Stimulated activated naive B cell treated with anti-CD40 and anti-IgM and Interleukin-4, amounts not matched to agents 10 μg/mL and 1 μg/mL and 100 μg/mL, for 72 hours (primary cell): ENCODE results near the gene DBF4B.
A peak's percentile ranks its signal among the peaks of the same experiment; 100 is the strongest.

ENCODE experiments used
- ATAC-seq, 2 donors: fragments of 150-1000 bp; cut with Tn5 transposase; replicated peaks; 2 replicates each; pipeline ENCODE4 v1.10.0; 2021; ENCODE audit warnings: moderate library complexity in 1 of 2
- DNase-seq: peaks from one replicate; pipeline ENCODE4 v3.0.0; 2021
- H3K27ac Mint-ChIP-seq: one replicate; pipeline ENCODE4 v1.8.0; 2022; ENCODE audit warnings: mild to moderate bottlenecking, mixed read lengths
- H3K27me3 Mint-ChIP-seq, 2 donors: one replicate each; pipeline ENCODE4 v1.8.0; 2022; ENCODE audit warnings: mixed read lengths in 2 of 2
- H3K36me3 Mint-ChIP-seq, 2 donors: one replicate each; pipeline ENCODE4 v1.8.0; 2022; ENCODE audit warnings: mixed read lengths in 2 of 2, mild to moderate bottlenecking in 1 of 2
- H3K4me1 Mint-ChIP-seq, 2 donors: one replicate each; pipeline ENCODE4 v1.8.0; 2022; ENCODE audit warnings: mixed read lengths in 2 of 2, mild to moderate bottlenecking in 1 of 2
- H3K4me3 Mint-ChIP-seq, 2 donors: one replicate each; pipeline ENCODE4 v1.8.0; 2022; ENCODE audit warnings: mild to moderate bottlenecking in 2 of 2, mixed read lengths in 2 of 2, moderate library complexity in 1 of 2
- H3K9me3 Mint-ChIP-seq, 2 donors: one replicate each; pipeline ENCODE4 v1.8.0; 2022; ENCODE audit warnings: mixed read lengths in 2 of 2, mild to moderate bottlenecking in 1 of 2

Gene DBF4B

DNA sequence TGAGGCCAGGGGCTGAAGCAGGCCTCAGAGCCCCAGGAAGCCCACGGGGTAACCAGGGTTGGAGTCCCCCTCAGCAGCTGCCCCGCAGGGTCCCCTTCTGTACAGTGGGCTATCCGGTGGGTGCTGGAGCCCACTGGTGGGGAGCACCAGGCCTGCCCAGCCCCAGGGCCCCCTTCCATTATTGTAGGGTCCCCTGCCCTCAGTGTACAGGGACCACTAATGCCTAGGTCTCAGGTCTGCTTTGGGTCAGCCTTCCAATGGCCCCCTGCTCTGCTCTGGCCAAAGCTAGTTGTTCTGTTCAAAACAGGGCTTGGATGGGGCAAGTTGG is 51.4 kb downstream of the DBF4B start:
- H3K27ac Mint-ChIP-seq = no peak overlapping the region
- no peak overlapping the region for H3K4me3 Mint-ChIP-seq
- DNase-seq (no peak), ATAC-seq (no peak)
- H3K9me3 Mint-ChIP-seq = no peaks in the 10 kb centered on the region
- H3K4me1 Mint-ChIP-seq = peaks cover 0 to 7% of the 10 kb centered on the region in 2 donors
- H3K27me3 Mint-ChIP-seq = peaks cover 32 to 61% of the 10 kb centered on the region in 2 donors
- H3K36me3 Mint-ChIP-seq = no peaks in the 10 kb centered on the region

DNA sequence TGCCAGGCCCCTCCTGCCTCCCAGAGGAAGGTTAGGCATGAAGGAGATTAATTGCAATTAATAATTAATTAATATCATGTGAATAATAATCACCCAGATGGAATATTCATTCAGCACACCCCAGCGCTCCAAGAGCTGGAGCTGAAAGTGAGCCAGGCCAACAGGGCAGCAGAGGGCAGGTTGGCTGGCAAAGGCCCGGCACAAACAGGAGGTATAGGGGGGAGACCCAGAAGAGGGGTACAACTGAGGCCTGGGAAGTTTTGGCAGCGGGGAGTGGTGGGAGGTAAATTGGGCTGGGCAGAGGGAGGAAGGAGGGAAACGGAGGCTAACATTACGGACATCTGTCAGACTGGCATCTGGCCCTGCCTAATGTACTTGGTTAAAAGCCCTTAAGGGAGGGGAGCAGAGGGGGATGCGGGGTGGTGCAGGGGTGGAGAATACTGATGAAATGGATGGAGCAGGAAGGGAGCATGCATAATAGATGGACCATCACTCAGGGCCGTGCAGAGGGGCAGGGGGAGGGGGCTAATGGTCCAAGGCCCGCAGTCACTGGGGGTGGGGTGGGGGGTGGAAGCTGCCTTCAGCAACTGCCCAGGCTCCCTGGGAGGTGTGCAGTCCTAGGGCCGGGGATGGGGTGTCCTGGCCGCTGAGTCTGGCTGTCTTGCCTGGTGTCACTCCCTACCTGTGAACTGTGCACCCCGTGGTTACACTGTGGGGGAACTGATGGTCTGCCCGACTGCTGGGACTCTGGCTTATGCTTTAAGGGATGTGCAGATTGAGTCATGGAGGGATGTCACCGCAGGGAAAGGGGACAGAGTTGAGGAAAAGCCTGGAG is 52.2 kb downstream of the DBF4B start:
- Mint-ChIP-seq H3K27ac (no peak overlapping the region), H3K9me3 (no peaks in the 10 kb centered on the region), H3K4me1 (peaks cover 0 to 7% of the 10 kb centered on the region in 2 donors), H3K4me3 (no peak overlapping the region), H3K36me3 (no peaks in the 10 kb centered on the region), H3K27me3 (peaks cover 32 to 61% of the 10 kb centered on the region in 2 donors)
- DNase-seq (no peak), ATAC-seq (no peak)

DNA sequence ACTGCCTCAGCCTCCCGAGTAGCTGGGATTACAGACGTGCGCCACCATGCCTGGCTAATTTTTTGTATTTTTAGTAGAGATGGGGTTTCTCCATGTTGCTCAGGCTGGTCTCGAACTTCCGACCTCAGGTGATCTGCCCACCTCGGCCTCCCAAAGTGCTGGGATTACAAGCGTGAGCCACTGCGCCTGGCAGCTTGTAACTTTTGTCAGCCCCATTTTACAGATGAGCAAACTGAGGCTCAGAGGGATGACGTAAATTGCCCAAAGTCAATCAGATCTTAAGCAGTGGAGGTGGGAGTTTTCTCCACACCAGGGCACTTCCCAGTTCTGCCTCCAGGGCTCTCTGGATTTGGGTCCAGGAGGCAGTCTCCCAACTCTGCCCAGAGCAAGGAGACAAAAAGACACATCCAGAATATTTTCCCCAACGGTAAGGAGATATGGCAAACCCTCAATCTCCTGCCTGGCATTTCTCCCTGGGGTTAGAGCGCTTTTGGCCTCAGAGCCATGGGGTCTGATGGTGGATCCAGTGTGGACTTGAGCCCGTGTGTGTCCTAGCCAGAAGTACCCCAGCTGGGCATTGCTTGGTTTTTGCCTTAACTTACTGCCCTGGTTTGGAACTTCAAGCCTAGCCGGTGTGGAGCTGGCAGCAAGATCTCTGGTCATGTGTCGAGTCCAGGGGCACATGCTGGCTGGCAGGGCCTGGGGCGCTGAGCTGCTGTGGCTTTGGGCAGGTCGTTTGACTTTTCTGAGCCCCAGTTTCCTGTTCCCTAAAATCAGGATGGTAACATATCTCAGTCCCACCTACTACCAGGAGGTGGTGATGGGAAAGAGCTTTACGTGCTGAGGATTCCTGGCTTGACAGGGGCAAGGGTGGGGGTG is 53.7 kb downstream of the DBF4B start:
- peaks cover 0 to 7% of the 10 kb centered on the region in 2 donors for H3K4me1 Mint-ChIP-seq

DNA sequence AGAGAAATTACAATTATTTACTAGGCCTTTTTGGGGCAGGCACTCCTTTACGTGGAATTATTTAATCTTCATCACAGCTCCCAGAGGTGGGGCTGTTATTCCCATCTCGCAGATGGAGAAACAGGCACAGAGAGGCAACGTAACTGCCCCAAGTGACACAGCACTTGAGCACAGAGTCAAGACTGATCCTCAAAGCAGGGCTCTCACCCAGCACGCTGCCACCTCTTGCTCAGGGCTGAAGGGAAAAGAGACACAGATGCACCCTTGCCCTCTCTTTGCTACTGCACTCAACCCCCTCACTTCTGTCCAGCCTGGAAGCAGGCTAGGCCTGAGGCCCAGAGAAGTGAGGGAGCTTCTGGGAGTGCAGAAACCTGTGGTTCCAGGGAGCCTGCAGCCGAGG is 54.7 kb downstream of the DBF4B start:
- no peak overlapping the region for H3K4me3 Mint-ChIP-seq
- H3K27me3 Mint-ChIP-seq = peaks cover 28 to 54% of the 10 kb centered on the region in 2 donors

More for the DNA sequence above, 53.7 kb downstream of the DBF4B start:
- no peaks in the 10 kb centered on the region for H3K36me3 Mint-ChIP-seq
- ATAC-seq (no peak), DNase-seq (no peak)
- peaks cover 33 to 57% of the 10 kb centered on the region in 2 donors for H3K27me3 Mint-ChIP-seq
- H3K27ac Mint-ChIP-seq = no peak overlapping the region
- H3K4me3 Mint-ChIP-seq = no peak overlapping the region
- H3K9me3 Mint-ChIP-seq = no peaks in the 10 kb centered on the region

DNA sequence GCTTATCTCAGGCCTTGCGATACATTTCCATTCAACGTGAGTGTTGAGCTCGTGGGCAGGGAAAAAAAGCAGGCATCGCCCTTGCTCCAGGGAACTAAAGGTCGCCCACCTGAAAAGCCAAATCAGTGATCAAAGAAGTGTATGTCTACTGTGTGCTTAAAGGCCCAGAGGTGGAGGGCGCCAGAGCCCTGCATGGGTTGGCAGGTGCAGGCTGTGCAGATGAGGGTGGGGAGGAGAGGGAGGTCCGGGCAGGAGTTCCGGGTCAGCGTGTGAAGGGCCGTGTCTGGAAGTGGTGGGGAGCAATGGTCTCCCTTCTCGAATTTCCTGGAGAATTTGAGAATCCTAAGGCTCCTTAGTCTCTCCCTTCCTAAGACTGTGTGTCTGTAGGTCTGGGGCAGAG is 57.5 kb downstream of the DBF4B start:
- Mint-ChIP-seq H3K27ac (no peak overlapping the region), H3K9me3 (no peaks in the 10 kb centered on the region), H3K4me1 (peaks cover 5 to 16% of the 10 kb centered on the region in 2 donors), H3K36me3 (no peaks in the 10 kb centered on the region), H3K4me3 (no peak overlapping the region), H3K27me3 (peaks cover 21 to 42% of the 10 kb centered on the region in 2 donors)
- ATAC-seq = no peak
- no peak for DNase-seq

More for the DNA sequence above, 54.7 kb downstream of the DBF4B start:
- Mint-ChIP-seq H3K27ac (no peak overlapping the region), H3K9me3 (no peaks in the 10 kb centered on the region), H3K36me3 (no peaks in the 10 kb centered on the region), H3K4me1 (peaks cover 5 to 10% of the 10 kb centered on the region in 2 donors)
- no peak for ATAC-seq
- no peak for DNase-seq

DNA sequence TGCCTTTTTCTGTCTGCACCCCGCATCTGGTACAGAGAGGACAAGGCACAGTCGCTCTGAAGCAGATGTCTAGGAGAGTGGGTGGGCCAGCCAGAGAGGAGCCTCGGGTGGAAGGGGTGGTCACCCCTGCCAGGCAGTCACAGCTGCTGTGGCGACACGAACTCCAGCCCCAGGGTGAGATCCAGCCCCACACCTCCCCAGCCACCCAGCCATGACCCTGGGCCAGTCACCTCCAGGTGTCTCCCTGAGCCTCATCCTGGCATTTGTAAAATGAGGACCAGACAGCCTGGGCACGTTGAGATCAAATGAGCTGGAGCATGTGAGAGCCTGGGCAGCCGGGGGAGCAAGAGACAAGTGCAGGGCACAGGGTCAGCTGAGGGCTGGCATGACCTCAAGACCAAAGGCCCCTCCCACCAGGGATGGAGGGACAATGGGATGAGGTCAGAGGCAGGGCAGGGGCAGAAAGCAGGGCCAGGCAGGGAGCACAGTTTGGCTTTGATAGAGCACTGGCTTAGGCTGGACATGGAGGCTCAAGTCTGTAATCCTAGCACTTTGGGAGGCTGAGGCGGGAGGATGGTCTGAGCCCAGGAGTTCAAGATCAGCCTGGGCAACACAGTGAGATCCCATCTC is 58.1 kb downstream of the DBF4B start:
- H3K36me3 Mint-ChIP-seq = no peaks in the 10 kb centered on the region
- H3K4me1 Mint-ChIP-seq = peaks cover 5 to 16% of the 10 kb centered on the region in 2 donors
- DNase-seq (no peak), ATAC-seq (no peak)
- no peaks in the 10 kb centered on the region for H3K9me3 Mint-ChIP-seq
- H3K4me3 Mint-ChIP-seq = no peak overlapping the region
- H3K27me3 Mint-ChIP-seq = peaks cover 16 to 38% of the 10 kb centered on the region in 2 donors
- no peak overlapping the region for H3K27ac Mint-ChIP-seq

DNA sequence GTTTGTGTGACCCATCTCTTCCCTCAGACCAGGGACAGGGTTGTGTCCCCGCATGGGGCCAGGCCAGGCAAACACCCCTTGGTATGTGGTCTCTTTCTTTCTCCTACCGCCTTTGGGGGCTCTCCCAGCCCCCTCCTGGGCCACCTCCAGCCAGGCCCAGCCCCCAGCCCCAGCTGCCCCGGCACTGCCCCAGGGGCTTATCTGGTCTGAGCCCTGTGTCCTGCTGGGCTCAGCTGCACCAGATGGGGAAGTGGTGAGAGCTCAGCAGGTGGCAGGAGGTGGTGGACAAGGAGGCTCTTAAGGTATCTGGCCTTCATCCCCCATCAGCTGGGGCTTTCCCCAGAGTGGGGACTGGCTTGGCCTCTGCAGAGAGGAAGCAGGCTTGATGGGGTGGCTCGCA is 59.0 kb downstream of the DBF4B start:
- peaks cover 16 to 37% of the 10 kb centered on the region in 2 donors for H3K27me3 Mint-ChIP-seq
- no peaks in the 10 kb centered on the region for H3K36me3 Mint-ChIP-seq
- ATAC-seq (peak; percentile 79 to 80), DNase-seq (no peak)
- no peaks in the 10 kb centered on the region for H3K9me3 Mint-ChIP-seq
- H3K4me1 Mint-ChIP-seq = peaks cover 5 to 16% of the 10 kb centered on the region in 2 donors
- no peak overlapping the region for H3K4me3 Mint-ChIP-seq
- H3K27ac Mint-ChIP-seq = peak overlapping the region; percentile 73

DNA sequence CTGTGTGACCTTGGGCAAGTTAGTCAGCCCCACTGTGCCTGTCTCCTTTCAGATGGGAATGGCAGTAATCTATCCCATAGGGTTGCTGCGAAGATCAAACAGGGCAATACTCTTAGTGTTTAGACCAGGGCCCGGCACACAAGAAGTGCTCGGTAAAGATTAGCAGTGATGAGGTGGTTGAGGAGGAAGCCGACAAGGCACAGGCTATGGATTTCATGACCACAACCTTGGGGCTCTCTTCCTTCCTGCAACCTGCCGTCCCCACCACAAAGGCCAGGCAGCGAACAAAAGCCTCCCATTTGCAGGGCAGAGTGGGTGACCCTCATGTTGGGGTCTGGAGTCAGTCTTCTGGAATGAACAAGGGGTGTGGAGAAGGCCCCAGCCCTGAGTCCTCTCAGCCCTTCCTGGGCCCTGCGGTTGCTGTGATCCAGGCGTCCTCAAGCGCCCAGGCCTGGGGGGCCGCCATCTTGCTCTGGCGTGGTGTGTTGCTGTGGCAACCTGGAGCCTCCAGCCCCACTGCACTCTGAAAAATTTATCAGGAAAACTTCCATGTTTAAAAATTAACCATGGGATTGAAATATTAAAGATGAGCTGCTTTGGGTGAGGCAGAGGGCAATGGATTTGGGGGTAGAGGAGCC is 60.2 kb downstream of the DBF4B start:
- H3K4me3 Mint-ChIP-seq = no peak overlapping the region
- H3K9me3 Mint-ChIP-seq = no peaks in the 10 kb centered on the region
- ATAC-seq (no peak), DNase-seq (no peak)
- H3K27ac Mint-ChIP-seq = no peak overlapping the region
- peaks cover 20 to 39% of the 10 kb centered on the region in 2 donors for H3K27me3 Mint-ChIP-seq
- no peaks in the 10 kb centered on the region for H3K36me3 Mint-ChIP-seq
- H3K4me1 Mint-ChIP-seq = peaks cover 5 to 16% of the 10 kb centered on the region in 2 donors

DNA sequence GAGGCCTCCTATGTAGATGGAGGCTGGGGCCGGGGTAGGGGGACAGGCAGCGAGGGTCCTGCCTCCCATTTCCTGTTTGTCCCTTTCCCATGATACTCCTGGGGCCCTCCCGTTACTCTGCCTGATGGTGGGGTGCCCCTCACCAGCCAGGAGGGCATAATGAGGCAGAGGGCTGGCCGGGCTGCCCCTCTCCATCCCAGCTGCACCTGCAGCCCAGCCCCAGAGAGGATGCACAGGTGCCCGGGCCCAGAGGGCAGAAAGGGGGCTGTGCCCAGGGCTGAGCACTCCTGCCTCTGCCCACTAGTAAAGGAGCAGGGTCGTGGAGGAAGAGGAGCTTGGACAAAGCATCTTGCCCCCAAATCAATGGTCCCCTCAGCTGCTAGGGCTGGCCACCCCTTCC is 60.8 kb downstream of the DBF4B start:
- peaks cover 17 to 41% of the 10 kb centered on the region in 2 donors for H3K27me3 Mint-ChIP-seq
- DNase-seq = no peak
- no peak overlapping the region for H3K4me3 Mint-ChIP-seq
- H3K27ac Mint-ChIP-seq = no peak overlapping the region
- peaks cover 5 to 22% of the 10 kb centered on the region in 2 donors for H3K4me1 Mint-ChIP-seq
- ATAC-seq = no peak
- no peaks in the 10 kb centered on the region for H3K36me3 Mint-ChIP-seq
- H3K9me3 Mint-ChIP-seq = no peaks in the 10 kb centered on the region

DNA sequence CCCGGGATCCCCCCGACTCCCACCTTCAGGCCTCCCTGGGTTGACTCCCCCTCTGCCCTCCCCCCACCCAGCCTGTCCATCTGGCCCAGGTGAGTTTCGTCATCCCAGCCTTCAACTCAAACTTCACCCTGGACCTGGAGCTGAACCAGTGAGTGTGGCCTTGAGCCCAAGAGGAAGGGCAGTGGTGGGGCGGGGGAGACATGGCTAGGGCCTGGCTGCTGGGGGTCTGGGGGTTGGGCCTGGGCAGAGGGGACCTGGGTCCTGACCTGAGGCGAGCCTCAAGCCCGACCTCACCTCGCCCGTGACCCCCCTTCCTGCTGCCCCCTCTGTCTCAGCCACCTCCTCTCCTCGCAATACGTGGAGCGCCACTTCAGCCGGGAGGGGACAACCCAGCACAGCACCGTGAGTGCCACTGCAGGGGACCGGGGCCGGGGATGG is 61.2 kb downstream of the DBF4B start:
- Mint-ChIP-seq H3K4me1 (peaks cover 5 to 24% of the 10 kb centered on the region in 2 donors), H3K9me3 (no peaks in the 10 kb centered on the region), H3K4me3 (no peak overlapping the region), H3K27me3 (peaks cover 17 to 37% of the 10 kb centered on the region in 2 donors), H3K36me3 (no peaks in the 10 kb centered on the region), H3K27ac (no peak overlapping the region)
- DNase-seq = no peak
- ATAC-seq = no peak

DNA sequence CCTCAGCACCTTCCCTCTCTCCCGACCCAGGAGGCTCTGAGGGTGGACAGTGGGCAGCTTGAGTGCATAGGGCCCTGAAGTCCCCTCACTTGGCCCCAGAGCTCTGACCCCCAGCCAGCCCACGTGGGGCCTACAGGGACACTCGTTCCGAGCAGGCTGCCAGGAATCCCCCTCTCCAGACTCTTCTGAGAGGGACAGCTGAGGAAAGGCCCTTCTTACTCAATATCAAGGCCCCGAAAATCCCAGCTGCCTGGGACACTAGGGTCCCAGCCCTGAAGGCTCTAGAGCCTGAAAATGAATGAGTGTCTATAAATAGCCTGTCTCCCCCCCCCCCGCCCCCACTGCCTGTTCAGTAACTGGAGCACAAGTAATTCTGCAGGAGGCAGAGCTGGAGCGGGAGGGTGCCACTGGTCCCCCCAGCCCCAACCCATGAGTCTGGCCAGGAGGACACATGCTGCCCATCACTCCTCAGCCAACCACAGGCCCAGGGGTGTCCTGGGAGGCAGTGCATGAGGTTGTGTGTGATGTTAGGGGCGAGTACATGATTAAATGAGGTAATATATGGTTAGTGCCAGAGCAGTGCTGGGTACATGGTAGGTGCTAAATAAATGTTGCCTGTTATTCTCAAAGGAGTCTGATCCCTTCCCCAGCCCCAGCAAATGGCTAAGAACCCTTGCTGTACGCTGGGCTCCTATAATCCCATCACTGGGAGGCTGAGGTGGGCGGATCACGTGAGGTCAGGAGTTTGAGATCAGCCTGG is 61.9 kb downstream of the DBF4B start:
- peaks cover 17 to 36% of the 10 kb centered on the region in 2 donors for H3K27me3 Mint-ChIP-seq

DNA sequence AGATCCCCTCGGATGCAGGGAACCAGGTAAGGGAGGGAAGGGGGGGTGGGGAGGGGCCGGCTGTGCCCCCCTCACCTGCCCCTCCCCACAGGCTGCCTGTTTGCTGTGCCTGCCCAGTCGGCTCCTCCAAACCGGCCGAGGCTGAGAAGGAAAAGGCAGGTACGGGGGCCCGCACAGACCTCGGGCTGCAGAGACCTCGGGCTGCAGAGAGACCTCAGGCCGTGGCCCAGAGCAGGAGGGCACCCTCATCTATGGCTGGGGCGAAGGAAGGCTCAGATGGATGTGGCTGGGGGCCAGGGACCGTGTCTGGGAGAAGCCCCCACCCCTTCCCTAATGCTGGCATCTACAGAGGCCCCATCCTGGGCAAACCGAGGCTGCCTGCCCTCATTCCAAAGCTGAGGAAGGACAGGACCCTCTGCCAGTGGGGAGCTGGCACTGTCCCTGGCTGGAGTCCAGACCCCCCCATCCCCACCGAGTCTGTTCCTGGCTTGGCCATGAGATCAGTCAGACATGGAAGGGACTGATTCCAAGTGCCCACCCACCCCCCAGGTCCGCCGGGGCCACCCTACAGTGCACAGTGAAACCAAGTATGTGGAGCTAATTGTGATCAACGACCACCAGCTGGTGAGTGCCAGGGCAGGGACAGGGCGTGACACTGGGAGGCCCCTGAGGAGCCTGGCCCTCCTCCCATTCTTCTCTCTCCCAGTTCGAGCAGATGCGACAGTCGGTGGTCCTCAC is 64.0 kb downstream of the DBF4B start:
- H3K27me3 Mint-ChIP-seq = peaks cover 20 to 36% of the 10 kb centered on the region in 2 donors
- H3K4me1 Mint-ChIP-seq = peaks cover 15 to 41% of the 10 kb centered on the region in 2 donors
- no peak overlapping the region for H3K27ac Mint-ChIP-seq
- no peaks in the 10 kb centered on the region for H3K9me3 Mint-ChIP-seq
- DNase-seq (no peak), ATAC-seq (no peak)
- H3K36me3 Mint-ChIP-seq = no peaks in the 10 kb centered on the region
- no peak overlapping the region for H3K4me3 Mint-ChIP-seq

More for the DNA sequence above, 61.9 kb downstream of the DBF4B start:
- peaks cover 7 to 31% of the 10 kb centered on the region in 2 donors for H3K4me1 Mint-ChIP-seq
- ATAC-seq (no peak), DNase-seq (no peak)
- H3K36me3 Mint-ChIP-seq = no peaks in the 10 kb centered on the region
- H3K4me3 Mint-ChIP-seq = no peak overlapping the region
- H3K27ac Mint-ChIP-seq = peak overlapping the region; percentile 22
- no peaks in the 10 kb centered on the region for H3K9me3 Mint-ChIP-seq

DNA sequence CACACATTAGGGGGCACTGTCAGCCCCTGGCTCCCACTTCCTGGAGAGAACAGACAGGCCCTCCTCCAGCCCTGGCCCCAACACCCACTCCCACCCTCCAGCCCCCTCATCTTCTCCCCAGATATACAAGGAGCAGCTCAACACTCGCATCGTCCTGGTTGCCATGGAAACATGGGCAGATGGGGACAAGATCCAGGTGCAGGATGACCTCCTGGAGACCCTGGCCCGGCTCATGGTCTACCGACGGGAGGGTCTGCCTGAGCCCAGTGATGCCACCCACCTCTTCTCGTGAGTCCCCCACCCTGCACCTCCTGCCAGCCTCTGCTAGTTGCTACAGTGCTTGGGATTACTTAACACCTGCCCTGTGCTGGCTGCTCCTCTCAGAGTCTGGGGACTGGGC is 64.7 kb downstream of the DBF4B start:
- Mint-ChIP-seq H3K4me3 (no peak overlapping the region), H3K27me3 (peaks cover 18 to 36% of the 10 kb centered on the region in 2 donors), H3K4me1 (peaks cover 10 to 35% of the 10 kb centered on the region in 2 donors), H3K9me3 (no peaks in the 10 kb centered on the region), H3K36me3 (no peaks in the 10 kb centered on the region), H3K27ac (no peak overlapping the region)
- DNase-seq = no peak
- no peak for ATAC-seq
